Prostate gland (tissue), 2 donors: ENCODE measurements around the gene DVL1. TPM values are rescaled to one million over a fixed set of nuclear protein-coding genes. Genes with fewer than 3 reads are reported as not detected.
A peak's percentile ranks its signal among the peaks of the same experiment; 100 is the strongest.

Source experiments
- DNase-seq: peaks from one replicate; pipeline ENCODE4 v3.0.0-alpha.2; 2019; ENCODE audit warnings: low spot score
- H3K27ac ChIP-seq, 2 donors: fragments of 200-600 bp; sonication (generic); 2 replicates each; pipeline ENCODE4 v1.5.1; 2017 to 2019
- H3K27me3 ChIP-seq: fragments of 200-600 bp; sonication (generic); replicated peaks from 2 replicates; pipeline ENCODE4 v1.5.1; 2019; ENCODE audit not compliant: insufficient read depth
- H3K36me3 ChIP-seq, 2 donors: fragments of 200-600 bp; sonication (generic); 1 replicate in 1 of 2; 2 replicates in 1 of 2; pipeline versions ENCODE4 v1.5.1 to v1.8.1; 2017 to 2019
- H3K4me1 ChIP-seq: fragments of 200-600 bp; sonication (generic); replicated peaks from 2 replicates; pipeline ENCODE4 v1.5.1; 2019
- H3K4me3 ChIP-seq, 2 donors: fragments of 200-600 bp; sonication (generic); 2 replicates each; pipeline ENCODE4 v1.5.1; 2017 to 2019
- H3K9me3 ChIP-seq: fragments of 200-600 bp; sonication (generic); 2 replicates; pipeline ENCODE4 v1.5.1; 2017
- CTCF ChIP-seq, 4 experiments: fragments of 200-600 bp in 2 of 4; fragments of 450-650 bp in 2 of 4; sonication (generic) in 2 of 4; IDR thresholded peaks; 1 replicate in 3 of 4; 2 replicates in 1 of 4; pipeline ENCODE4 v1.5.1; 2016 to 2019; ENCODE audit warnings: antibody characterized with exemption in 4 of 4, mild to moderate bottlenecking in 2 of 4, moderate library complexity in 2 of 4
- POLR2A ChIP-seq: fragments of 450-650 bp; IDR thresholded peaks from one replicate; pipeline ENCODE4 v1.6.1; 2016; ENCODE audit warnings: antibody characterized with exemption, mild to moderate bottlenecking
- POLR2AphosphoS5 ChIP-seq: sonication (generic); formaldehyde crosslinking; IDR thresholded peaks from one replicate; pipeline ENCODE4 v1.6.1; 2017; ENCODE audit warnings: antibody characterized with exemption
- WGBS: methylation state at CpG from one replicate; pipeline ENCODE4 v1.1.5; 2018; 5-methylcytosine and 5-hydroxymethylcytosine counted together
- intact Hi-C: fragments of 100-400 bp; cut with DNase I; formaldehyde crosslinking; loops from one replicate; pipeline ENCODE4 v1.14.2; 2022
- total RNA-seq, 2 donors: library from RNA; depleted of rRNA; stranded (reverse); fragments of >200 nt; gene quantifications; one replicate each; pipeline ENCODE4 v1.1.0, GENCODE V29; 2016

The DVL1 gene
- total RNA-seq, 2 donors from 2014 or later, result 70.5 to 165 TPM

- Histone ChIP-seq H3K9me3 (no peaks in the 10 kb centered on the region), H3K27ac (no peak overlapping the region), H3K27me3 (no peaks in the 10 kb centered on the region), H3K4me3 (no peak overlapping the region), H3K4me1 (peaks cover 14% of the 10 kb centered on the region), H3K36me3 (peaks cover 0 to 6% of the 10 kb centered on the region in 2 donors)
- no peak for TF ChIP-seq POLR2AphosphoS5
- no peak for DNase-seq
- intact Hi-C loops, result loop anchor here (5.0 kb wide), 1 partner anchor 38 kb away; the partner anchor contains the start of genes ACAP3 and PUSL1
- 78% methylated on average over 11 of the region's 16 CpGs for WGBS
These were observed 3.8 kb downstream of the DVL1 start for GRCh38 chr1:1345384-1345783.

- WGBS, result 68% methylated on average over 14 of the region's 15 CpGs
- Histone ChIP-seq H3K36me3 (peaks cover 0 to 6% of the 10 kb centered on the region in 2 donors), H3K27me3 (no peaks in the 10 kb centered on the region), H3K27ac (no peak overlapping the region), H3K4me3 (no peak overlapping the region), H3K4me1 (peaks cover 14% of the 10 kb centered on the region), H3K9me3 (no peaks in the 10 kb centered on the region)
- TF ChIP-seq POLR2A (no peak), CTCF (IDR thresholded peaks at IDR 0.05) (peak in 2 of 4 experiments; percentile 27 to 30), POLR2AphosphoS5 (no peak)
- no peak for DNase-seq
- intact Hi-C loops, result loop anchor here (5.0 kb wide), 1 partner anchor 38 kb away; the partner anchor contains the start of genes ACAP3 and PUSL1
These were observed 4.4 kb downstream of the DVL1 start for GRCh38 chr1:1344655-1345361.

GRCh38 chr1:1343811-1344421 is 5.3 kb downstream of the DVL1 start:
- DNase-seq, result no peak
- peaks cover 0 to 6% of the 10 kb centered on the region in 2 donors for H3K36me3 ChIP-seq
- no peaks in the 10 kb centered on the region for H3K27me3 ChIP-seq
- intact Hi-C loops, result no loop called here
- WGBS, result 91% methylated on average over 24 of the region's 24 CpGs
- no peak for TF ChIP-seq CTCF (IDR thresholded peaks at IDR 0.05)
- no peak for TF ChIP-seq POLR2AphosphoS5
- no peak for TF ChIP-seq POLR2A
- H3K27ac ChIP-seq, result no peak overlapping the region
- H3K4me3 ChIP-seq, result no peak overlapping the region
- peaks cover 14% of the 10 kb centered on the region for H3K4me1 ChIP-seq
- no peaks in the 10 kb centered on the region for H3K9me3 ChIP-seq

GRCh38 chr1:1342584-1343115 is 6.6 kb downstream of the DVL1 start:
- no peak for TF ChIP-seq CTCF (IDR thresholded peaks at IDR 0.05)
- TF ChIP-seq POLR2A, result no peak
- Histone ChIP-seq H3K27ac (no peak overlapping the region), H3K4me3 (no peak overlapping the region), H3K27me3 (no peaks in the 10 kb centered on the region), H3K36me3 (peaks cover 0 to 11% of the 10 kb centered on the region in 2 donors), H3K4me1 (peaks cover 14% of the 10 kb centered on the region), H3K9me3 (no peaks in the 10 kb centered on the region)
- intact Hi-C loops, result no loop called here
- DNase-seq, result no peak
- 78% methylated on average over 18 of the region's 18 CpGs for WGBS

- Histone ChIP-seq H3K4me1 (peaks cover 11% of the 10 kb centered on the region), H3K27me3 (no peaks in the 10 kb centered on the region), H3K4me3 (no peak overlapping the region), H3K36me3 (peaks cover 0 to 11% of the 10 kb centered on the region in 2 donors), H3K27ac (no peak overlapping the region), H3K9me3 (no peaks in the 10 kb centered on the region)
- intact Hi-C loops, result no loop called here
- DNase-seq, result no peak
- WGBS, result 93% methylated on average over 23 of the region's 28 CpGs
- TF ChIP-seq POLR2A (no peak), POLR2AphosphoS5 (no peak)
These were observed 7.1 kb downstream of the DVL1 start for GRCh38 chr1:1342061-1342562.
